Sigmoid colon (tissue), 3 donors: ENCODE results near the gene CDKN2AIPNL.

Source experiments
- POLR2A ChIP-seq, 2 donors: fragments of 450-650 bp; IDR thresholded peaks; one replicate each; pipeline ENCODE4 v1.6.1; 2016; ENCODE audit warnings: antibody characterized with exemption in 2 of 2, mild to moderate bottlenecking in 2 of 2, moderate library complexity in 2 of 2
- TF ChIP-seq, protein P1 (sequence below), 4 experiments: fragments of 450-650 bp in 3 of 4; fragments of 200-600 bp in 1 of 4; IDR thresholded peaks; one replicate each; pipeline ENCODE4 v1.5.1; 2016 to 2019; ENCODE audit warnings: antibody characterized with exemption in 4 of 4, mild to moderate bottlenecking in 3 of 4, moderate library complexity in 2 of 4

GRCh38 chr5:134422791-134423365, 11.2 kb upstream of the CDKN2AIPNL start:
- TF ChIP-seq, protein P1, sequence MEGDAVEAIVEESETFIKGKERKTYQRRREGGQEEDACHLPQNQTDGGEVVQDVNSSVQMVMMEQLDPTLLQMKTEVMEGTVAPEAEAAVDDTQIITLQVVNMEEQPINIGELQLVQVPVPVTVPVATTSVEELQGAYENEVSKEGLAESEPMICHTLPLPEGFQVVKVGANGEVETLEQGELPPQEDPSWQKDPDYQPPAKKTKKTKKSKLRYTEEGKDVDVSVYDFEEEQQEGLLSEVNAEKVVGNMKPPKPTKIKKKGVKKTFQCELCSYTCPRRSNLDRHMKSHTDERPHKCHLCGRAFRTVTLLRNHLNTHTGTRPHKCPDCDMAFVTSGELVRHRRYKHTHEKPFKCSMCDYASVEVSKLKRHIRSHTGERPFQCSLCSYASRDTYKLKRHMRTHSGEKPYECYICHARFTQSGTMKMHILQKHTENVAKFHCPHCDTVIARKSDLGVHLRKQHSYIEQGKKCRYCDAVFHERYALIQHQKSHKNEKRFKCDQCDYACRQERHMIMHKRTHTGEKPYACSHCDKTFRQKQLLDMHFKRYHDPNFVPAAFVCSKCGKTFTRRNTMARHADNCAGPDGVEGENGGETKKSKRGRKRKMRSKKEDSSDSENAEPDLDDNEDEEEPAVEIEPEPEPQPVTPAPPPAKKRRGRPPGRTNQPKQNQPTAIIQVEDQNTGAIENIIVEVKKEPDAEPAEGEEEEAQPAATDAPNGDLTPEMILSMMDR (IDR thresholded peaks at IDR 0.05), result no peak
- TF ChIP-seq POLR2A (IDR thresholded peaks at IDR 0.05), result no peak
